NCI-H226 (cell line): ENCODE results near the gene STAT4.

ENCODE experiments used
- DNase-seq: peaks from one replicate; pipeline ENCODE4 v3.0.0-alpha.2; 2015

The STAT4 gene

GRCh38 chr2:190986221-190986953, 164.4 kb downstream of the STAT4 start:
- no peak for DNase-seq

- DNase-seq, result peak; percentile 92
Measured at GRCh38 chr2:190984595-190984994, 166.2 kb downstream of the STAT4 start.

- DNase-seq, result no peak
Measured at GRCh38 chr2:190982262-190983034, 168.3 kb downstream of the STAT4 start.

GRCh38 chr2:190981733-190982132, 169.1 kb downstream of the STAT4 start:
- DNase-seq, result no peak

- DNase-seq, result no peak
Measured at GRCh38 chr2:190981333-190981732, 169.5 kb downstream of the STAT4 start.

- DNase-seq, result no peak
Measured at GRCh38 chr2:190980630-190981209, 170.1 kb downstream of the STAT4 start.

- peak; percentile 46 for DNase-seq
Measured at GRCh38 chr2:190979906-190980629, 170.7 kb downstream of the STAT4 start.
